Ectodermal cell (in vitro differentiated cells): ENCODE measurements around the gene TMEM150C.
"Not testable (repeated sequence)": the region's sequence is repeated elsewhere in the genome, so short reads cannot be mapped to it uniquely, and the experiment has no call there.

Experiments
- H3K27ac ChIP-seq: 2 replicates; pipeline ENCODE4 v1.7.0; 2013; ENCODE audit warnings: mild to moderate bottlenecking, low read depth, low read length; ENCODE audit not compliant: insufficient read depth, poor library complexity, severe bottlenecking
- H3K27me3 ChIP-seq: 2 replicates; pipeline ENCODE4 v1.7.0; 2013; ENCODE audit warnings: mild to moderate bottlenecking, low read length; ENCODE audit not compliant: insufficient read depth, control insufficient read depth, poor library complexity, severe bottlenecking
- H3K36me3 ChIP-seq: one replicate; pipeline ENCODE4 v1.7.0; 2013; ENCODE audit warnings: low read length; ENCODE audit not compliant: control insufficient read depth, insufficient read depth
- H3K4me1 ChIP-seq: one replicate; pipeline ENCODE4 v1.7.0; 2013; ENCODE audit warnings: low read length; ENCODE audit not compliant: control insufficient read depth, insufficient read depth
- H3K4me3 ChIP-seq: 2 replicates; pipeline ENCODE4 v1.7.0; 2013; ENCODE audit warnings: low read depth, low read length, control low read depth; ENCODE audit not compliant: insufficient read depth
- H3K9me3 ChIP-seq: 2 replicates; pipeline ENCODE4 v1.7.0; 2013; ENCODE audit warnings: mild to moderate bottlenecking, low read length, moderate library complexity; ENCODE audit not compliant: control insufficient read depth
- WGBS, 2 experiments: methylation state at CpG; one replicate each; pipeline ENCODE4 v1.1.7; 2013; ENCODE audit warnings: missing lambda C conversion rate in 2 of 2; 5-methylcytosine and 5-hydroxymethylcytosine counted together

Gene TMEM150C

GRCh38 chr4:82482387-82482786 is 79.4 kb downstream of the TMEM150C start:
- no peaks in the 10 kb centered on the region for H3K27me3 ChIP-seq
- H3K4me1 ChIP-seq = no peaks in the 10 kb centered on the region
- H3K27ac ChIP-seq = no peak overlapping the region
- 74 to 76% methylated on average over 6 of the region's 6 CpGs for WGBS, 2 experiments
- H3K4me3 ChIP-seq = no peak overlapping the region
- H3K9me3 ChIP-seq = no peaks in the 10 kb centered on the region
- no peaks in the 10 kb centered on the region for H3K36me3 ChIP-seq

DNA sequence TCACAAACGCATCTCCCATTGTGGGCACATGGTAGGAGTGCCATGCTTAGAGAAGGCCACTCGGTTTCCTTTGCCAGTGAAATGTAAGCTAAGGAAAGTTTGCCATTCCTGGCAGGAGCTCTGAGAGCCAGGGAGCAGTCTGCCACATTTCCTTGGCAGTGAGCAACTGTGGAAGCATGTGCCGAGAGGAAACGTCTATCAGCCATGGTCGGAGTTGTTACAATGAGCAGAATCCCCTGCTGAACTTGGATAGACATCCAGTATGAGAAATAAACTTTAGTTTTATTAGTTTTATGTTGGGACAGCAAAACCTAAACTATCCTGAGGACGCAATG is 80.3 kb downstream of the TMEM150C start:
- WGBS, 2 experiments = 89 to 95% methylated on average over 5 to 6 of the region's 6 CpGs
- H3K9me3 ChIP-seq = no peaks in the 10 kb centered on the region
- no peaks in the 10 kb centered on the region for H3K27me3 ChIP-seq
- no peak overlapping the region for H3K4me3 ChIP-seq
- no peak overlapping the region for H3K27ac ChIP-seq
- no peaks in the 10 kb centered on the region for H3K36me3 ChIP-seq
- H3K4me1 ChIP-seq = no peaks in the 10 kb centered on the region

GRCh38 chr4:82480771-82481505 is 80.8 kb downstream of the TMEM150C start:
- H3K4me3 ChIP-seq = no peak overlapping the region
- 94 to 95% methylated on average over 10 of the region's 10 CpGs for WGBS, 2 experiments
- H3K27me3 ChIP-seq = no peaks in the 10 kb centered on the region

DNA sequence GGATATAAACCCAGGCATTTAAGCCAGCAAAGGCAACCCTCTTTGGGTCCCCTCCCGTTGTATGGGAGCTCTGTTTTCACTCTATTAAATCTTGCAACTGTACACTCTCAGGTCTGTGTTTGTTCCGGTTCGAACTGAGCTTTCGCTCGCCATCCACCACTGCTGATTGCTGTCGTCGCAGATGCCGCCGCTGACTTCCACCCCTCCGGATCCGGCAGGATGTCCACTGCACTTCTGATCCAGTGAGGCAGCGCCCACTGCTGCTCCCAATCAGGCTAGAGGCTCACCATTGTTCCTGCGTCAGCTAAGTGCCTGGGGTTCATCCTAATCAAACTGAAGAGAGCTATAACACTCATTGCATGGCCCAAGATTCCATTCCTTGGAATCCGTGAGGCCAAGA is 82.2 kb downstream of the TMEM150C start:
- Histone ChIP-seq H3K4me3 (no peak overlapping the region), H3K27me3 (no peaks in the 10 kb centered on the region), H3K4me1 (no peaks in the 10 kb centered on the region), H3K9me3 (no peaks in the 10 kb centered on the region), H3K36me3 (no peaks in the 10 kb centered on the region), H3K27ac (no peak overlapping the region)
- WGBS, 2 experiments = 96 to 97% methylated on average over 14 of the region's 14 CpGs

More at GRCh38 chr4:82480771-82481505, 80.8 kb downstream of the TMEM150C start:
- Histone ChIP-seq H3K36me3 (no peaks in the 10 kb centered on the region), H3K9me3 (no peaks in the 10 kb centered on the region), H3K4me1 (no peaks in the 10 kb centered on the region), H3K27ac (no peak overlapping the region)

GRCh38 chr4:82477469-82477868 is 84.3 kb downstream of the TMEM150C start:
- H3K4me1 ChIP-seq, H3K27ac ChIP-seq, H3K27me3 ChIP-seq, H3K9me3 ChIP-seq, H3K4me3 ChIP-seq, H3K36me3 ChIP-seq: not testable (repeated sequence)
- WGBS, 2 experiments = 94 to 95% methylated on average over 9 of the region's 9 CpGs

DNA sequence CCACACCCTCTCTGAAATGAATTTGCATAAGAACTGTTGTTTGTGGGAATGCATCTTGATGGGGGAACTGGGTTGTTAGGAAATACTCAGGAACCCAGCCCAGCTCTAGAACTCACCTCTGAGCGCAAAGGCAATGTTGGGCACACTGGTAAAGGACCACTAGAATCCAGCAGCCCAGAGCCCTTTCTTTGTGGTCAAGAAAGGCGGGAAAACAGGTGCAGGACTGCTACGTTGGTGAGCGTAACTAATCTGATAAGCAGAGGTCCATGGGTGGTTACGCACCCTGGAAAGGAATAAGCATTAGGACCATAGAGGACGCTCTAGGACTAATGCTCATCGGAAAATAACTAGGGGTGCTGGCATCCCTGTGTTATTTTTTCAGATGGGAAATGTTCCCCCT is 85.9 kb downstream of the TMEM150C start:
- H3K4me3 ChIP-seq, H3K27ac ChIP-seq, H3K27me3 ChIP-seq, H3K4me1 ChIP-seq, H3K36me3 ChIP-seq, H3K9me3 ChIP-seq: not testable (repeated sequence)
- WGBS, 2 experiments = 93 to 95% methylated on average over 7 of the region's 7 CpGs

- Histone ChIP-seq H3K36me3 (no peaks in the 10 kb centered on the region), H3K27ac (no peak overlapping the region), H3K27me3 (no peaks in the 10 kb centered on the region), H3K9me3 (no peaks in the 10 kb centered on the region), H3K4me1 (no peaks in the 10 kb centered on the region), H3K4me3 (no peak overlapping the region)
- 96% methylated on average over 15 of the region's 15 CpGs for WGBS, 2 experiments
These were observed 88.1 kb downstream of the TMEM150C start for GRCh38 chr4:82473621-82474164.

GRCh38 chr4:82473080-82473479 is 88.7 kb downstream of the TMEM150C start:
- not testable (repeated sequence) for H3K36me3 ChIP-seq, H3K27ac ChIP-seq, H3K4me3 ChIP-seq, H3K4me1 ChIP-seq, H3K9me3 ChIP-seq, H3K27me3 ChIP-seq
- WGBS, 2 experiments = 53 to 57% methylated on average over 5 of the region's 5 CpGs

- Histone ChIP-seq H3K4me1 (no peaks in the 10 kb centered on the region), H3K36me3 (no peaks in the 10 kb centered on the region), H3K27me3 (no peaks in the 10 kb centered on the region), H3K4me3 (no peak overlapping the region), H3K27ac (no peak overlapping the region), H3K9me3 (no peaks in the 10 kb centered on the region)
- WGBS, 2 experiments = 82 to 83% methylated on average over 2 of the region's 2 CpGs
These were observed 91.9 kb downstream of the TMEM150C start for GRCh38 chr4:82469791-82470345.

DNA sequence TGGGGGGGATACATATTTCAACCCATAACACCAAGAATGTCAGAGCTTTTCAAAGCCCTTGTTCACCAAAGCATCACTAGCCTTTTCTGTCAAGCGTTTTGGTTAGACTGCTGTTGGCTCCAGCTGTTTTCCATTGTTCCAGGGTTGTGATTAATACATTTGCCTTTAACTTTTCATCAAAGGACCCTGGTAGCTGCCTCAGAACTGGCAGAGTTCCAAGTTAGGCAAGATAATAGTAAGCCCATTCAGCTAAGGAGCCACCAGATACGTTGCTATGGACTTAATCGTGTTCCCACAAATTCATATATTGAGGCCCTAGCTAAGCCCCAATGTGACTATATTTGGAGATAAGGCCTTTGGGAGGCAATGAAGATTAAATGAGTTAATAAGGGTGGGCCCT is 94.3 kb downstream of the TMEM150C start:
- Histone ChIP-seq H3K27ac (no peak overlapping the region), H3K36me3 (peaks cover 3% of the 10 kb centered on the region), H3K27me3 (no peaks in the 10 kb centered on the region), H3K4me3 (no peak overlapping the region), H3K9me3 (no peaks in the 10 kb centered on the region), H3K4me1 (no peaks in the 10 kb centered on the region)
- 57 to 58% methylated on average over 3 of the region's 3 CpGs for WGBS, 2 experiments
